Stomach smooth muscle (tissue), 2 donors: ENCODE results near the gene DRD5.
"Not testable (repeated sequence)": the region's sequence is repeated elsewhere in the genome, so short reads cannot be mapped to it uniquely, and the experiment has no call there.

Source experiments
- H3K27ac ChIP-seq: one replicate; pipeline ENCODE4 v1.7.0; 2013; ENCODE audit warnings: mild to moderate bottlenecking, low read length, inconsistent platforms
- H3K27me3 ChIP-seq, 2 donors: one replicate each; pipeline ENCODE4 v1.7.0; 2013; ENCODE audit warnings: low read length in 2 of 2; ENCODE audit not compliant: insufficient read depth in 2 of 2, control insufficient read depth in 1 of 2
- H3K36me3 ChIP-seq, 2 donors: one replicate each; pipeline ENCODE4 v1.7.0; 2013; ENCODE audit warnings: low read length in 2 of 2; ENCODE audit not compliant: control insufficient read depth in 2 of 2, insufficient read depth in 2 of 2
- H3K4me1 ChIP-seq: one replicate; pipeline ENCODE4 v1.7.0; 2013; ENCODE audit warnings: low read length; ENCODE audit not compliant: control insufficient read depth, insufficient read depth
- H3K4me3 ChIP-seq, 2 donors: one replicate each; pipeline ENCODE4 v1.7.0; 2013; ENCODE audit warnings: low read length in 2 of 2
- H3K9ac ChIP-seq, 2 donors: one replicate each; pipeline ENCODE4 v1.7.0; 2013; ENCODE audit warnings: low read length in 2 of 2, mild to moderate bottlenecking in 1 of 2
- H3K9me3 ChIP-seq, 2 donors: one replicate each; pipeline ENCODE4 v1.7.0; 2013; ENCODE audit warnings: low read length in 2 of 2; ENCODE audit not compliant: control insufficient read depth in 2 of 2
- donor health status: healthy.
- donor health status: Pancreatic carcinoma.

Gene DRD5

GRCh38 chr4:9781343-9782135 lies at the start of gene DRD5:
DRD5 (plus strand) TSS chr4:9781634; CDS start chr4:9782030, 396 bp downstream.
- no peaks in the 10 kb centered on the region for H3K4me1 ChIP-seq
- H3K9ac ChIP-seq: no peak within 1 kb of the TSS
- H3K36me3 ChIP-seq: no peaks in the 10 kb centered on the region
- no peaks in the 10 kb centered on the region for H3K9me3 ChIP-seq
- H3K27me3 ChIP-seq: peaks cover 8 to 15% of the 10 kb centered on the region in 2 donors
- no peak within 1 kb of the TSS for H3K27ac ChIP-seq
- H3K4me3 ChIP-seq: no peak within 1 kb of the TSS

- not testable (repeated sequence) for H3K4me1 ChIP-seq, H3K36me3 ChIP-seq, H3K27ac ChIP-seq, H3K27me3 ChIP-seq, H3K9me3 ChIP-seq, H3K9ac ChIP-seq, H3K4me3 ChIP-seq
These were observed 49.2 kb upstream of the DRD5 start for GRCh38 chr4:9732256-9732655.

GRCh38 chr4:9735515-9735914 lies 45.9 kb upstream of the DRD5 start:
- Histone ChIP-seq H3K36me3 (no peaks in the 10 kb centered on the region), H3K4me1 (peaks cover 3% of the 10 kb centered on the region), H3K9me3 (no peaks in the 10 kb centered on the region), H3K4me3 (no peak overlapping the region), H3K9ac (no peak overlapping the region), H3K27me3 (no peaks in the 10 kb centered on the region), H3K27ac (no peak overlapping the region)

GRCh38 chr4:9737280-9737679 lies 44.2 kb upstream of the DRD5 start:
- not testable (repeated sequence) for H3K27ac ChIP-seq, H3K4me1 ChIP-seq, H3K36me3 ChIP-seq, H3K27me3 ChIP-seq, H3K9ac ChIP-seq, H3K4me3 ChIP-seq, H3K9me3 ChIP-seq

GRCh38 chr4:9743789-9744188 lies 37.6 kb upstream of the DRD5 start:
- not testable (repeated sequence) for H3K27me3 ChIP-seq, H3K9me3 ChIP-seq, H3K27ac ChIP-seq, H3K9ac ChIP-seq, H3K36me3 ChIP-seq, H3K4me3 ChIP-seq, H3K4me1 ChIP-seq

- no peaks in the 10 kb centered on the region for H3K36me3 ChIP-seq
- H3K9ac ChIP-seq: no peak overlapping the region
- no peak overlapping the region for H3K4me3 ChIP-seq
- H3K4me1 ChIP-seq: no peaks in the 10 kb centered on the region
- H3K9me3 ChIP-seq: no peaks in the 10 kb centered on the region
- H3K27ac ChIP-seq: no peak overlapping the region
- no peaks in the 10 kb centered on the region for H3K27me3 ChIP-seq
These were observed 35.7 kb upstream of the DRD5 start for GRCh38 chr4:9745782-9746181.

GRCh38 chr4:9758641-9759317 lies 22.7 kb upstream of the DRD5 start:
- Histone ChIP-seq H3K27ac (no peak overlapping the region), H3K9ac (no peak overlapping the region), H3K4me1 (no peaks in the 10 kb centered on the region), H3K9me3 (no peaks in the 10 kb centered on the region), H3K27me3 (peaks cover 0 to 2% of the 10 kb centered on the region in 2 donors), H3K4me3 (no peak overlapping the region), H3K36me3 (no peaks in the 10 kb centered on the region)

- Histone ChIP-seq H3K9ac (no peak overlapping the region), H3K9me3 (no peaks in the 10 kb centered on the region), H3K27me3 (peaks cover 0 to 2% of the 10 kb centered on the region in 2 donors), H3K36me3 (no peaks in the 10 kb centered on the region), H3K27ac (no peak overlapping the region), H3K4me3 (no peak overlapping the region), H3K4me1 (no peaks in the 10 kb centered on the region)
These were observed 18.5 kb upstream of the DRD5 start for GRCh38 chr4:9762823-9763475.

- Histone ChIP-seq H3K27me3 (peaks cover 0 to 1% of the 10 kb centered on the region in 2 donors), H3K36me3 (no peaks in the 10 kb centered on the region), H3K4me1 (no peaks in the 10 kb centered on the region), H3K27ac (no peak overlapping the region), H3K9ac (no peak overlapping the region), H3K9me3 (no peaks in the 10 kb centered on the region), H3K4me3 (no peak overlapping the region)
These were observed 17.2 kb upstream of the DRD5 start for GRCh38 chr4:9764155-9764696.

GRCh38 chr4:9765091-9765490 lies 16.3 kb upstream of the DRD5 start:
- no peaks in the 10 kb centered on the region for H3K4me1 ChIP-seq
- H3K9me3 ChIP-seq: no peaks in the 10 kb centered on the region
- no peaks in the 10 kb centered on the region for H3K27me3 ChIP-seq
- H3K4me3 ChIP-seq: no peak overlapping the region
- H3K9ac ChIP-seq: no peak overlapping the region
- H3K36me3 ChIP-seq: no peaks in the 10 kb centered on the region
- H3K27ac ChIP-seq: no peak overlapping the region
